Stomach smooth muscle (tissue), 2 donors: ENCODE measurements around the gene TRPV4.

Experiments used
- H3K27ac ChIP-seq: one replicate; pipeline ENCODE4 v1.7.0; 2013; ENCODE audit warnings: mild to moderate bottlenecking, low read length, inconsistent platforms
- H3K27me3 ChIP-seq, 2 donors: one replicate each; pipeline ENCODE4 v1.7.0; 2013; ENCODE audit warnings: low read length in 2 of 2; ENCODE audit not compliant: insufficient read depth in 2 of 2, control insufficient read depth in 1 of 2
- H3K36me3 ChIP-seq, 2 donors: one replicate each; pipeline ENCODE4 v1.7.0; 2013; ENCODE audit warnings: low read length in 2 of 2; ENCODE audit not compliant: control insufficient read depth in 2 of 2, insufficient read depth in 2 of 2
- H3K4me1 ChIP-seq: one replicate; pipeline ENCODE4 v1.7.0; 2013; ENCODE audit warnings: low read length; ENCODE audit not compliant: control insufficient read depth, insufficient read depth
- H3K4me3 ChIP-seq, 2 donors: one replicate each; pipeline ENCODE4 v1.7.0; 2013; ENCODE audit warnings: low read length in 2 of 2
- H3K9ac ChIP-seq, 2 donors: one replicate each; pipeline ENCODE4 v1.7.0; 2013; ENCODE audit warnings: low read length in 2 of 2, mild to moderate bottlenecking in 1 of 2
- H3K9me3 ChIP-seq, 2 donors: one replicate each; pipeline ENCODE4 v1.7.0; 2013; ENCODE audit warnings: low read length in 2 of 2; ENCODE audit not compliant: control insufficient read depth in 2 of 2
- donor health status: healthy.
- donor health status: Pancreatic carcinoma.

Gene TRPV4

DNA sequence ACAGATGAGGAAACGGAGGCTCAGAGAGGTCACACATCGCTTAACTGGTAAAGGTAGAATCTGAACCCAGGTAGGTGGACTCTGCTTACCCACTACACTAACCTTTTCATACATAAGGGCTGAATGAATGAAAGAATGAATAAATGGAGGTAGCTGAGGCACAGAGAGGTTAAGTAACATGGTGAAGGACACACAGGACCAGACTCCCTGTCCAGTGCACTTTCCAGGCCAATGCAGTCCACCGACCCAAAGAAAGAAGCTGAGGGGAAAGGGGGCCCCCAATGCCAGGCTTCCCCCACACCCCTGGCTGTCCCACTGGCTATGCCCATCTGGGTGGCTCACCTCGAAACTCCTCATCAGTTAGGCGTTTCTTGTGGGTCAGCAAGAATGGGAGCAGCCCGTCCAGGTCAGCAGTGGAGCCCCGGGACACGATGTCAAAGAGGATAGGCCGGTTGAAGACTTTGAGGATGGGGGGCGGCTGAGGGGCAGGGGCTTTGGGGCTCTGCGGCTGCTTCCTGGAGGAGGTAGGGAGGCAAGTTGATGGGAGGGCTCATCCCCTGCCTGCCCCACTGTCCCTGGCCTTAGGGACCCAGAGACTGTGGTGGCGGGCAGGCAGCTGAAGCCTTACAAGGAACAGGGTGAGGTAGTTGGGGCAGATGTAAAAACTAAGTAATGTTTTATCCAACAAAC, 25.1 kb downstream of the TRPV4 start:
- no peak overlapping the region for H3K4me3 ChIP-seq
- H3K27ac ChIP-seq = no peak overlapping the region
- no peak overlapping the region for H3K9ac ChIP-seq
- H3K4me1 ChIP-seq = peaks cover 6% of the 10 kb centered on the region
- H3K36me3 ChIP-seq = no peaks in the 10 kb centered on the region
- peaks cover 0 to 6% of the 10 kb centered on the region in 2 donors for H3K27me3 ChIP-seq
- H3K9me3 ChIP-seq = no peaks in the 10 kb centered on the region

- Histone ChIP-seq H3K4me1 (peaks cover 6% of the 10 kb centered on the region), H3K27ac (no peak overlapping the region), H3K36me3 (no peaks in the 10 kb centered on the region), H3K27me3 (peaks cover 0 to 3% of the 10 kb centered on the region in 2 donors), H3K4me3 (no peak overlapping the region), H3K9me3 (no peaks in the 10 kb centered on the region), H3K9ac (no peak overlapping the region)
Observed at GRCh38 chr12:109804820-109805761, 28.1 kb downstream of the TRPV4 start.

DNA sequence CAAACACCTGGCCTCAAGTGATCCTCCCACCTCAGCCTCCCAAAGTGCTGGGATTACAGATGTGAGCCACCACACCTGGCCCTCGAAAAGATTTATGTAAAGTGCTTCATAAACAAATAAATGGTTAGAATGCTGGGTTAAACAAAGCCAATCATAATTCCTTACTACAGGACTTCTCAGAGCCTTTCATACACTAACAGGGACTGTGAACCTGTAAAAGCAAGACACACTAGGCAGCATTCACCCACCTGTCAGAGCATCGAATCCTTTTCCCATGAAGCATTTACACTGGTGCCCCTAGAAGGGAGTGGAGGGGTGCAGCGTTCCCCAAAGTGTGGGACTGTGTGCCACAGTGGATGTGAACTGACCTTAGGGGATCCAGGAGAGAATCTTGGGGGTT, 29.5 kb downstream of the TRPV4 start:
- H3K27ac ChIP-seq = no peak overlapping the region
- H3K9me3 ChIP-seq = no peaks in the 10 kb centered on the region
- H3K9ac ChIP-seq = no peak overlapping the region
- H3K27me3 ChIP-seq = no peaks in the 10 kb centered on the region
- no peak overlapping the region for H3K4me3 ChIP-seq
- H3K4me1 ChIP-seq = peaks cover 6% of the 10 kb centered on the region
- no peaks in the 10 kb centered on the region for H3K36me3 ChIP-seq

DNA sequence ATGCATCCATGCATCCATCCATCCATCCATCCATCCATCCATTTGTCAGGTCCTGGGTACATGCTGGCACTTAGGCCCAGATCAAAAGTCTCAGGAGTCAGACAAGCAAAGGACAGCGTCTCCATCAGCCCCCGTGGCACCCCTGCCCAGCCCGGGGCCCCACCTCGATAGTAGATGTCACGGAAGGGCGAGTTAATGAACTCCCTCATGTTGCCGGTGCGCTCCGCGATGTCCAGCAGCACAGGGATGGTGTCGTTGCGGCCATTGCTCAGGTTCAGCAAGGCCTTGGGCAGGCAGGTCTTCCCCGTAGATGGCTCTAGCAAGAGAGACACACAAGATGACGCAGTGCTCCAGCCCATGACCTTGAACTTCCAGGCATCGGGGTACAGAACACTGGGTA, 30.4 kb downstream of the TRPV4 start:
- no peak overlapping the region for H3K27ac ChIP-seq
- no peak overlapping the region for H3K4me3 ChIP-seq
- H3K9me3 ChIP-seq = no peaks in the 10 kb centered on the region
- no peaks in the 10 kb centered on the region for H3K36me3 ChIP-seq
- no peak overlapping the region for H3K9ac ChIP-seq
- no peaks in the 10 kb centered on the region for H3K27me3 ChIP-seq
- peaks cover 6% of the 10 kb centered on the region for H3K4me1 ChIP-seq

- no peaks in the 10 kb centered on the region for H3K36me3 ChIP-seq
- peaks cover 6% of the 10 kb centered on the region for H3K4me1 ChIP-seq
- no peaks in the 10 kb centered on the region for H3K9me3 ChIP-seq
- no peak overlapping the region for H3K27ac ChIP-seq
- no peak overlapping the region for H3K9ac ChIP-seq
- no peaks in the 10 kb centered on the region for H3K27me3 ChIP-seq
- no peak overlapping the region for H3K4me3 ChIP-seq
Observed at GRCh38 chr12:109800536-109800935, 32.7 kb downstream of the TRPV4 start.

DNA sequence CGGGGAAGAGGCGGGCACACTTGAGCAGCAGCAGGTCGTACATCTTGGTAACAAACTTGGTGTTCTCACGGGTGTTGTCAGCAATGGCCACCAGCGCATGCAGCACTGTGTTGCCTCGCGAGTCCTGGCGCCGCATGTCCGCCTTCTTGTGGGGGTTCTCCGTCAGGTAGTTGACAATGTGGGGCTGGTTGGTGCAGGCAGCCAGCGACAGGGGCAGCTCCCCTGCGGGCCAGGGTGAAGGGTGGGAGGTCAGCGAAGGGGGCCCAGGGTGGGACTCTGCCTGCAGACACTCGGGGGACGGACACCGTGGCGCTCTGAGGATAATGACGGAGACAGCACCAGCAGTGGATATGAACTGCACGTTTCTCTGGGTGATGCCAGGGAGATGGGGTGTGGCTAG, 34.5 kb downstream of the TRPV4 start:
- no peak overlapping the region for H3K9ac ChIP-seq
- no peaks in the 10 kb centered on the region for H3K36me3 ChIP-seq
- H3K4me3 ChIP-seq = no peak overlapping the region
- no peaks in the 10 kb centered on the region for H3K4me1 ChIP-seq
- H3K27me3 ChIP-seq = no peaks in the 10 kb centered on the region
- no peak overlapping the region for H3K27ac ChIP-seq
- H3K9me3 ChIP-seq = no peaks in the 10 kb centered on the region

- H3K9ac ChIP-seq = no peak overlapping the region
- no peak overlapping the region for H3K27ac ChIP-seq
- no peaks in the 10 kb centered on the region for H3K9me3 ChIP-seq
- no peaks in the 10 kb centered on the region for H3K36me3 ChIP-seq
- H3K4me1 ChIP-seq = no peaks in the 10 kb centered on the region
- no peaks in the 10 kb centered on the region for H3K27me3 ChIP-seq
- H3K4me3 ChIP-seq = no peak overlapping the region
Observed at GRCh38 chr12:109797905-109798669, 35.1 kb downstream of the TRPV4 start.

GRCh38 chr12:109796057-109796456, 37.1 kb downstream of the TRPV4 start:
- no peak overlapping the region for H3K4me3 ChIP-seq

GRCh38 chr12:109795023-109795422, 38.2 kb downstream of the TRPV4 start:
- Histone ChIP-seq H3K36me3 (no peaks in the 10 kb centered on the region), H3K4me3 (no peak overlapping the region), H3K9me3 (no peaks in the 10 kb centered on the region), H3K4me1 (no peaks in the 10 kb centered on the region), H3K9ac (no peak overlapping the region), H3K27ac (no peak overlapping the region), H3K27me3 (peaks cover 0 to 5% of the 10 kb centered on the region in 2 donors)

More at GRCh38 chr12:109796057-109796456, 37.1 kb downstream of the TRPV4 start:
- Histone ChIP-seq H3K4me1 (no peaks in the 10 kb centered on the region), H3K9ac (no peak overlapping the region), H3K27ac (no peak overlapping the region), H3K27me3 (peaks cover 0 to 2% of the 10 kb centered on the region in 2 donors), H3K9me3 (no peaks in the 10 kb centered on the region), H3K36me3 (no peaks in the 10 kb centered on the region)

DNA sequence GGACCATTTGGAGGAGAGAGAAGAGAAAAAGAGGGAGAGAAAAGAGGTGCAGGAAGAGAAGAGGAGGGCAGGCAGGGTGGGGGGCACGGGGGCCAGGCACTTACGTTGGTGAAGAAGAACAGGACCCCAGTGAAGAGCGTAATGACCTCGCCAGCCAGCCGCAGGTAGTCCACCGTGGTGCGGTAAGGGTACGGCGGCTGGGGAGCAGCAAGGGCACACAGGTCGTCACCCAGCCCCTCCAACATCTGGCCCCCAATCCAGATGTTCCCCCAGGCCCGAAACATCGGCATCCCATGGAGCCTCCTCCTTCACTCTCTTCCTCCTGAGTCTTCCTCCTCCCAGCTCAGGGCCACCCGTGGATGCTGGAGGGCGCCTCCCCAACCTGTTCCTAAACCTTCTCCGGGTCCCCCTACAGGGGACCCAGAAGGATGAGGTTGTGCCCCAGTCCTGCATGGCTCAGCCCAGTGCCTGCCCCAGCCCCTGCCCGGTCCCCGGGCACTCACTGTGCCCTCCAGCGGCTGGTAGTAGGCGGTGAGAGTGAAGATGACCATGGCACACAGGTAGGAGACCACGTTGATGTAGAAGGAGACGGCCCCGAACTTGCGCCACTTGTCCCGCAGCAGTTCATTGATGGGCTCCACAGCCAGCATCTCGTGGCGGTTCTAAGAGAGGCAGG, 39.2 kb downstream of the TRPV4 start:
- H3K4me1 ChIP-seq = no peaks in the 10 kb centered on the region
- H3K9ac ChIP-seq = no peak overlapping the region
- H3K9me3 ChIP-seq = no peaks in the 10 kb centered on the region
- H3K4me3 ChIP-seq = no peak overlapping the region
- peaks cover 0 to 5% of the 10 kb centered on the region in 2 donors for H3K27me3 ChIP-seq
- H3K36me3 ChIP-seq = no peaks in the 10 kb centered on the region
- no peak overlapping the region for H3K27ac ChIP-seq
